GM12878 (cell line): ENCODE data around the gene CALHM1. TPM values are rescaled to one million over a fixed set of nuclear protein-coding genes. Genes with fewer than 3 reads are reported as not detected.

Experiments
- ATAC-seq: fragments of 200-7000 bp; cut with Tn5 transposase; 3 replicates; pipeline ENCODE4 v1.9.1; 2020; ENCODE audit warnings: mild to moderate bottlenecking, moderate library complexity
- BruUV-seq: library from RNA; stranded (reverse); fragments of 400-500 nt; replicated peaks from 2 replicates; lab custom pipeline; 2021; lab: Mats Ljungman, UMichigan
- CTCF ChIA-PET: fragments of 300-600 bp; sonication (Branson Sonifier 250); formaldehyde crosslinking; extraction: SDS; loops from one replicate; lab custom pipeline; 2021; ENCODE audit warnings: inconsistent platforms; lab: Yijun Ruan, JAX
- POLR2A ChIA-PET: fragments of 350-600 bp; formaldehyde crosslinking; extraction: SDS; loops from one replicate; lab custom pipeline; 2021; ENCODE audit warnings: inconsistent platforms; lab: Charles Lee
- RAD21 ChIA-PET: fragments of 300-600 bp; sonication (Branson Sonifier 250); formaldehyde crosslinking; loops from one replicate; lab custom pipeline; 2023; ENCODE audit warnings: antibody characterized with exemption; ENCODE audit not compliant: unreplicated experiment; lab: Charles Lee
- SMC1A ChIA-PET: fragments of 300-600 bp; sonication (Branson Sonifier 250); formaldehyde crosslinking; loops from one replicate; lab custom pipeline; 2023; ENCODE audit not compliant: unreplicated experiment, uncharacterized antibody; lab: Charles Lee
- DNase-seq: peaks from one replicate; pipeline ENCODE4 v3.0.0-alpha.2; 2011; ENCODE audit warnings: low read depth, low spot score
- FAIRE-seq: peaks from 3 replicates; lab custom pipeline; 2011; peaks lifted over from hg19 to GRCh38; lab: Jason Lieb, UNC
- H2AFZ ChIP-seq: 2 replicates; pipeline ENCODE4 v1.6.0; 2011; ENCODE audit warnings: low read depth, low read length, control low read depth; ENCODE audit not compliant: control insufficient read depth
- H3K27ac ChIP-seq: 2 replicates; pipeline ENCODE4 v1.5.1; 2011; ENCODE audit warnings: control low read depth; ENCODE audit not compliant: control insufficient read depth, insufficient read depth
- H3K27me3 ChIP-seq, 2 experiments: replicated peaks in 1 of 2; 2 replicates each; pipeline versions ENCODE4 v1.6.0 to v1.6.1; 2011; ENCODE audit warnings: low read length in 1 of 2; ENCODE audit not compliant: control insufficient read depth in 2 of 2, insufficient read depth in 2 of 2
- H3K36me3 ChIP-seq, 2 experiments: 2 replicates each; pipeline ENCODE4 v1.5.1; 2011; ENCODE audit warnings: low read length in 1 of 2; ENCODE audit not compliant: control insufficient read depth in 2 of 2, insufficient read depth in 2 of 2
- H3K4me1 ChIP-seq: 2 replicates; pipeline ENCODE4 v1.6.1; 2011; ENCODE audit warnings: mild to moderate bottlenecking, low read length, moderate library complexity, mixed read lengths; ENCODE audit not compliant: control insufficient read depth, insufficient read depth
- H3K4me2 ChIP-seq: 2 replicates; pipeline ENCODE4 v1.6.0; 2011; ENCODE audit warnings: control low read depth; ENCODE audit not compliant: control insufficient read depth, insufficient read depth
- H3K4me3 ChIP-seq: fragments of 200-600 bp; sonication (generic); 2 replicates; pipeline ENCODE4 v1.5.1; 2016
- H3K79me2 ChIP-seq: 2 replicates; pipeline ENCODE4 v1.6.0; 2011; ENCODE audit warnings: low read length; ENCODE audit not compliant: control insufficient read depth, insufficient read depth
- H3K9ac ChIP-seq: 2 replicates; pipeline ENCODE4 v1.8.0; 2011; ENCODE audit warnings: low read length, control low read depth, mixed read lengths; ENCODE audit not compliant: control insufficient read depth, insufficient read depth
- H3K9me3 ChIP-seq: replicated peaks from 3 replicates; pipeline ENCODE4 v1.5.1; 2011; ENCODE audit warnings: mild to moderate bottlenecking, low read length; ENCODE audit not compliant: control insufficient read depth, insufficient read depth
- H4K20me1 ChIP-seq: 2 replicates; pipeline ENCODE4 v1.6.0; 2011; ENCODE audit not compliant: control insufficient read depth, insufficient read depth
- GATAD2B ChIP-seq: fragments of 450-650 bp; conservative IDR thresholded peaks from 2 replicates; pipeline ENCODE4 v1.6.1; 2017; ENCODE audit warnings: low read depth, mild to moderate bottlenecking, moderate library complexity
- HCFC1 ChIP-seq: fragments of 150-350 bp; IDR thresholded peaks from 2 replicates; pipeline ENCODE4 v1.6.1; 2014; ENCODE audit warnings: low read length
- HSF1 ChIP-seq: fragments of 150-350 bp; IDR thresholded peaks from 2 replicates; pipeline ENCODE4 v1.6.1; 2014; ENCODE audit warnings: mild to moderate bottlenecking, low read depth, low read length
- MLLT1 ChIP-seq: fragments of 450-650 bp; IDR thresholded peaks from 2 replicates; pipeline ENCODE4 v1.6.1; 2016; ENCODE audit warnings: mild to moderate bottlenecking
- MYB ChIP-seq: fragments of 150-350 bp; IDR thresholded peaks from 2 replicates; pipeline ENCODE4 v1.6.1; 2014; ENCODE audit warnings: mild to moderate bottlenecking, low read depth, low read length, borderline replicate concordance
- PRDM15 ChIP-seq: fragments of 450-650 bp; formaldehyde crosslinking; IDR thresholded peaks from 2 replicates; pipeline ENCODE4 v1.4.0; 2020; ENCODE audit warnings: mild to moderate bottlenecking, moderate library complexity
- RUNX3 ChIP-seq: IDR thresholded peaks from 2 replicates; pipeline ENCODE4 v1.6.1; 2012; ENCODE audit warnings: low read length, inconsistent platforms
- SMAD1 ChIP-seq: fragments of 450-650 bp; IDR thresholded peaks from 2 replicates; pipeline ENCODE4 v1.6.1; 2018; ENCODE audit warnings: mild to moderate bottlenecking, low read depth; ENCODE audit not compliant: partially characterized antibody
- SMAD5 ChIP-seq: IDR thresholded peaks from 2 replicates; pipeline ENCODE4 v1.6.1; 2016; ENCODE audit warnings: antibody characterized with exemption, low read depth
- TARDBP ChIP-seq: IDR thresholded peaks from 2 replicates; pipeline ENCODE4 v1.6.1; 2016; ENCODE audit warnings: borderline replicate concordance
- ZBTB33 ChIP-seq: fragments of 450-650 bp; IDR thresholded peaks from 2 replicates; pipeline ENCODE4 v1.6.1; 2017; ENCODE audit warnings: mild to moderate bottlenecking
- WGBS: methylation state at CpG from one replicate; pipeline ENCODE4 v1.1.6; 2016; ENCODE audit warnings: low lambda C conversion rate; ENCODE audit not compliant: insufficient replicate concordance, insufficient coverage; ENCODE audit errors: missing lambda C conversion rate; 5-methylcytosine and 5-hydroxymethylcytosine counted together
- in situ Hi-C: fragments of 300-500 bp; cut with MboI; formaldehyde crosslinking; loops from 9 replicates; pipeline ENCODE4 v1.14.3; 2018; ENCODE audit warnings: mixed read lengths
- intact Hi-C: fragments of 100-400 bp; cut with micrococcal nuclease; formaldehyde crosslinking; loops from one replicate; pipeline ENCODE4 v1.14.2; 2022; ENCODE audit not compliant: unreplicated experiment
- polyA plus RNA-seq, 11 experiments: library from polyadenylated mRNA; depleted of rRNA in 4 of 11; unstranded in 6 of 11; stranded (reverse) in 5 of 11; fragments of >200 nt; fragmentation: Nextera tagmentation in 4 of 11; fragmentation: Illumina TruSeq in 1 of 11; extraction: Ambion mirVana in 4 of 11; extraction: Trizol in 1 of 11; gene quantifications; 1 replicate in 1 of 11; 2 replicates in 10 of 11; pipeline versions ENCODE4 v1.2.1 to v1.2.3, GENCODE V29; 2011 to 2016; ENCODE audit warnings: inconsistent platforms in 2 of 11, missing spikeins in 2 of 11, low read depth in 1 of 11
- total RNA-seq, 4 experiments: library from RNA; depleted of rRNA in 3 of 4; stranded (reverse); fragments of >200 nt in 3 of 4; fragmentation: Illumina TruSeq in 1 of 4; extraction: Trizol in 1 of 4; gene quantifications; 2 replicates each; pipeline versions ENCODE4 v1.2.1 to v1.2.3, GENCODE V29; 2013 to 2021

Gene CALHM1
- total and polyA plus RNA-seq, 10 of the 15 experiments (the other 5 are each of a cell fraction or from before 2014, with no cell fraction given) = 0.05 to 1.7 (median 0.17) TPM

- TF ChIP-seq HSF1 = no peak
- no peak for TF ChIP-seq MYB
- TF ChIP-seq GATAD2B = peak; percentile 65; the same call in 1 of the 2 replicates
These were observed 12.3 kb upstream of the CALHM1 start (continued) for GRCh38 chr10:103470761-103471653.

GRCh38 chr10:103469201-103469600 is 10.5 kb upstream of the CALHM1 start:
- no peak overlapping the region for H3K9ac ChIP-seq
- TF ChIP-seq TARDBP (no peak), HCFC1 (no peak), RUNX3 (no peak), ZBTB33 (no peak), PRDM15 (CRISPR knock-in tag) (no peak), SMAD5 (no peak), MLLT1 (no peak), SMAD1 (no peak)

More at GRCh38 chr10:103469201-103469600, 10.5 kb upstream of the CALHM1 start:
- H4K20me1 ChIP-seq = no peaks in the 10 kb centered on the region
- H3K9me3 ChIP-seq = no peaks in the 10 kb centered on the region
- intact Hi-C loops (no loop called here), in situ Hi-C loops (no loop called here)
- FAIRE-seq = no peak
- 20% methylated on average over 5 of the region's 5 CpGs for WGBS
- ATAC-seq = no peak
- peaks cover 79% of the 10 kb centered on the region for H3K4me1 ChIP-seq
- no peak overlapping the region for H3K4me2 ChIP-seq
- no peak overlapping the region for H3K4me3 ChIP-seq
- no TSS peak for BruUV-seq
- H3K79me2 ChIP-seq = no peaks in the 10 kb centered on the region
- H3K27me3 ChIP-seq = no peaks in the 10 kb centered on the region
- ChIA-PET RAD21 (interaction anchor here (3.8 kb wide), 1 partner anchor 17 kb away, joined by 56 read pairs; the partner anchor contains the start of gene CALHM2), POLR2A (interaction anchor here (0.6 to 9.3 kb wide), 5 partner anchors 7 to 102 kb away, joined by 3 to 144 read pairs (median 4); partner anchors contain the start of genes CALHM1, CALHM2 and TAF5), CTCF (interaction anchor here (1.2 to 9.2 kb wide), 4 partner anchors 9 to 17 kb away, joined by 4 to 52 read pairs (median 6); partner anchors contain the start of gene CALHM2), SMC1A (interaction anchor here (0.9 to 9.8 kb wide), 5 partner anchors 8 to 19 kb away, joined by 3 to 124 read pairs (median 5); partner anchors contain the start of gene CALHM2)
- no peak for DNase-seq
- H3K36me3 ChIP-seq = no peaks in the 10 kb centered on the region
- peak overlapping the region; percentile 13; the same call in 1 of the 2 replicates for H3K27ac ChIP-seq
- peak overlapping the region; percentile 9 for H2AFZ ChIP-seq
